Breast epithelium (tissue), 3 donors: ENCODE data around the gene LRRC4C.

Source experiments
- POLR2AphosphoS5 ChIP-seq, 3 donors: sonication (generic); formaldehyde crosslinking; IDR thresholded peaks; one replicate each; pipeline ENCODE4 v1.6.1; 2017; ENCODE audit warnings: antibody characterized with exemption in 3 of 3
- TF ChIP-seq, protein P1 (sequence below), 3 donors: fragments of 450-650 bp; IDR thresholded peaks; one replicate each; pipeline ENCODE4 v1.5.1; 2016 to 2017; ENCODE audit warnings: antibody characterized with exemption in 3 of 3, mild to moderate bottlenecking in 3 of 3, moderate library complexity in 3 of 3

GRCh38 chr11:40099426-40100161 lies 1359.9 kb downstream of the LRRC4C start:
- TF ChIP-seq, protein P1, sequence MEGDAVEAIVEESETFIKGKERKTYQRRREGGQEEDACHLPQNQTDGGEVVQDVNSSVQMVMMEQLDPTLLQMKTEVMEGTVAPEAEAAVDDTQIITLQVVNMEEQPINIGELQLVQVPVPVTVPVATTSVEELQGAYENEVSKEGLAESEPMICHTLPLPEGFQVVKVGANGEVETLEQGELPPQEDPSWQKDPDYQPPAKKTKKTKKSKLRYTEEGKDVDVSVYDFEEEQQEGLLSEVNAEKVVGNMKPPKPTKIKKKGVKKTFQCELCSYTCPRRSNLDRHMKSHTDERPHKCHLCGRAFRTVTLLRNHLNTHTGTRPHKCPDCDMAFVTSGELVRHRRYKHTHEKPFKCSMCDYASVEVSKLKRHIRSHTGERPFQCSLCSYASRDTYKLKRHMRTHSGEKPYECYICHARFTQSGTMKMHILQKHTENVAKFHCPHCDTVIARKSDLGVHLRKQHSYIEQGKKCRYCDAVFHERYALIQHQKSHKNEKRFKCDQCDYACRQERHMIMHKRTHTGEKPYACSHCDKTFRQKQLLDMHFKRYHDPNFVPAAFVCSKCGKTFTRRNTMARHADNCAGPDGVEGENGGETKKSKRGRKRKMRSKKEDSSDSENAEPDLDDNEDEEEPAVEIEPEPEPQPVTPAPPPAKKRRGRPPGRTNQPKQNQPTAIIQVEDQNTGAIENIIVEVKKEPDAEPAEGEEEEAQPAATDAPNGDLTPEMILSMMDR (IDR thresholded peaks at IDR 0.05): no peak
- TF ChIP-seq POLR2AphosphoS5 (IDR thresholded peaks at IDR 0.05): no peak
